Breast epithelium (tissue), 3 donors: Measurements from ENCODE around the gene CIPC.

Experiments
- POLR2A ChIP-seq: fragments of 450-650 bp; IDR thresholded peaks from one replicate; pipeline ENCODE4 v1.6.1; 2016; ENCODE audit warnings: antibody characterized with exemption, mild to moderate bottlenecking, moderate library complexity
- TF ChIP-seq, protein P1 (sequence below), 3 donors: fragments of 450-650 bp; IDR thresholded peaks; one replicate each; pipeline ENCODE4 v1.5.1; 2016 to 2017; ENCODE audit warnings: antibody characterized with exemption in 3 of 3, mild to moderate bottlenecking in 3 of 3, moderate library complexity in 3 of 3

DNA sequence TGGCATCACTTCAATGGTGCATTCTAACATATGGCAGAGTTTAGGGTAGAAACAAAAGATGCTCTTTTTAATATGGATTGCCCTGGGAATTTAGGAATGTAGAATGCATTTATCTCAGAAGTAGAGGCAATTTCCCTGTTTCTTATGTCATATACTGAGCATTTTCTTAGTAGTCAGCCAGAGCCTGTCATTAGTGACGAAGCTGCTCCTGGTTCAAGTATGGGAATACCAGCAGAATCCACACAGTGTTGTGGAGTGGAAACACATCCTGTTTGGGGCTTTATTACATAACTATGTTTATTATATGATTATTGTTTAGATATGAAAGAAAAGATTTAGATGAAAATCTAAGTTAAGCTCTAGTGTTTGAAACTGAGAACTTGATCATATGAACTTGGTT lies 12.2 kb downstream of the CIPC start:
- TF ChIP-seq, protein P1, sequence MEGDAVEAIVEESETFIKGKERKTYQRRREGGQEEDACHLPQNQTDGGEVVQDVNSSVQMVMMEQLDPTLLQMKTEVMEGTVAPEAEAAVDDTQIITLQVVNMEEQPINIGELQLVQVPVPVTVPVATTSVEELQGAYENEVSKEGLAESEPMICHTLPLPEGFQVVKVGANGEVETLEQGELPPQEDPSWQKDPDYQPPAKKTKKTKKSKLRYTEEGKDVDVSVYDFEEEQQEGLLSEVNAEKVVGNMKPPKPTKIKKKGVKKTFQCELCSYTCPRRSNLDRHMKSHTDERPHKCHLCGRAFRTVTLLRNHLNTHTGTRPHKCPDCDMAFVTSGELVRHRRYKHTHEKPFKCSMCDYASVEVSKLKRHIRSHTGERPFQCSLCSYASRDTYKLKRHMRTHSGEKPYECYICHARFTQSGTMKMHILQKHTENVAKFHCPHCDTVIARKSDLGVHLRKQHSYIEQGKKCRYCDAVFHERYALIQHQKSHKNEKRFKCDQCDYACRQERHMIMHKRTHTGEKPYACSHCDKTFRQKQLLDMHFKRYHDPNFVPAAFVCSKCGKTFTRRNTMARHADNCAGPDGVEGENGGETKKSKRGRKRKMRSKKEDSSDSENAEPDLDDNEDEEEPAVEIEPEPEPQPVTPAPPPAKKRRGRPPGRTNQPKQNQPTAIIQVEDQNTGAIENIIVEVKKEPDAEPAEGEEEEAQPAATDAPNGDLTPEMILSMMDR (IDR thresholded peaks at IDR 0.05) = no peak
- TF ChIP-seq POLR2A = no peak
